GM18861 (cell line): ENCODE measurements around the gene TUBA8.
"Not testable (repeated sequence)": the region's sequence is repeated elsewhere in the genome, so short reads cannot be mapped to it uniquely, and the experiment has no call there.

Experiments
- ATAC-seq: cut with Tn5 transposase; IDR thresholded peaks from one replicate; pipeline ENCODE4 v1.9.1; 2021; ENCODE audit not compliant: unreplicated experiment

Gene TUBA8

DNA sequence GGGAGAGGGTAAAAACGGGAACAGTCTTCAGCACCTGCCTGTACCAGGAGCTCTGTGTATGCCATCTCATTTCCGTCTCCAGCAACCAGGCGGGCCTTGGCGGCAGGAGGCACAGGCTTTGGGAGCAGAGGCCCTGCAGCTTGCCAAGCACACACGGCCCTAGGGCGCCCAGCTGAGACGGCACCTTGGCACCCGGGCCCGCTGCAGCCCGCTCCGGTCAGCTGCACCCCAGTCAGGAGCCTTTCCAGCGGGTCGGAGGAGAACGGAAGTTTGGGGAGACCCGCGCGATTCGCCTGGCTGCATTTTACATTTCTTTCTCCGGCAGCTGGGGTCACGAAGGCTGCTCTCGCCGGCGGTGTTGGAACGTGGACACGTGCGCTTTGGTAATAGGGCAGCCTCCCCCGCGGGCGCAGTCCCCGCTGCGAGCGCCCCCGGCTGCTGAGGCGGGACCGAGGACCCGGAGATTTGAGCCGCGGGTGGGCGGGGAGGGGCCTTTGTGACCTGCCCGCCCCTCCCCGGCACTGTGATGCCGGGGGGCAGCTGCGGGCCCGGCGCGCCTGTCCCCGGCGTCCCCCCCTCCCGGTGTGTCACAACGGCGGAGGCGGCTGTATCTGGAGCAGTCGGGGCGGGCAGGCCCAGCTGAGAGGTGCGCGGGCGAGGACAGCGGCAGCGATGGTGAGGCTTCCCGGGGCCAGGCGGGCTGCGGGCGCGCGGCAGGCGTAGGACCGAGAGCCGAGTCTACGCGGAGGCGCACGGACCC, at the start of gene TUBA8:
Gene TUBA8 (plus strand): TSS at position 616 of the 760 bp plus-strand sequence. CDS start 57 bp downstream, at position 673.
- ATAC-seq = no peak

DNA sequence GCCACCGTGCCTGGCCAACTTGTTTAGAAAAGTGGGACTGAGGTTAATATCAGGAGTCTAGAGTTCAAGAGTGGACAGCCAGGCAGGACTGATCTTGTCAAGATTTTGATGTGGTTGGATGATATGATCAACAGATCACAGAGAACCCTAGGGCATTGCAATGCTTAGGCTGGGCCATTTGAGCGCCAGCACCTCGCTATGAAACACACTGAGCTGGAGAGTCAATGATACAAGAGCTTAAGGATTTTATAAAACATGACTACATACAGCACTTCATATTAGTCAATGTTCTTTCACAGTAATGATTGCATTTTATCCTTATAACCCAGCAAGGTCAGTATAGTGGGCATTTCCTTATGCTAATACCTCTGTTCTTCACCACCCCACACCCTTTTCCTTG, 48.2 kb upstream of the TUBA8 start:
- no peak for ATAC-seq

DNA sequence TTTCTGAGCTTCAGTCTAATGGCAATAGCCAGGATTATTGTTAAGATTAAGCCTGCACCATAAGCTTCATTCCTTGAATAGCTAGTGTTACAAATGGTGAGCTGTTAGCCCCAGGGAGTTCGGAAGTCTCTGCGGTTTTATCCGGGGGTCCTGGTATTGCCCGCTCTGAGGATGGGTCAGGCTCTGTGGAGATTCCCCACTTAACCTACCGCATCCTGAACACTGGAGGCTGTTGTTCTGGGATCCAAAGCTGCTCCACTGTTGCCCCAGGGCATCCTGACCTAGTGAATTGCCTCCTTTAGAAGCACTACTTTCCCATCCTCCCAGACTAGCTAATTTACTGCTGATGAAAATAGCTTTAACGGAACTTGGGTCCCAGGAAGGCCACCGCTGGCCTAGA, 47.3 kb upstream of the TUBA8 start:
- ATAC-seq = no peak

DNA sequence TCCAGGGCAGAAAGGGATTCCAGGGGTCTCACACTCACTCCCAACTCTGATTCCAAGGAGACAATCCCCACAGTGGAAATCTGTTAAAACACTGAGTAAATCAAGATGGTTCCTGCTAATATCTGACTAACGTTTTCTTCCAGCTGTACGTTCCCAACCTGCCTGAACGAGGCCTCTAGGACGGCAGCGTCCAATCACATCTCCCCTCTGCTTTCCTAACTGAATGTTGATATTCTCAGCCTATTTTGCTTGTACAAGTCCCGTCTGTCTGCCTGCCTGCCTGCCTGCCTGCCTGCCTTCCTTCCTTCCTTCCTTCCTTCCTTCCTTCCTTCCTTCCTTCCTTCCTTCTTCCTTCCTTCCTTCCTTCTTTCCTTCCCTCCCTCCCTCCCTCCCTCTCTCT, 46.9 kb upstream of the TUBA8 start:
- ATAC-seq = not testable (repeated sequence)

DNA sequence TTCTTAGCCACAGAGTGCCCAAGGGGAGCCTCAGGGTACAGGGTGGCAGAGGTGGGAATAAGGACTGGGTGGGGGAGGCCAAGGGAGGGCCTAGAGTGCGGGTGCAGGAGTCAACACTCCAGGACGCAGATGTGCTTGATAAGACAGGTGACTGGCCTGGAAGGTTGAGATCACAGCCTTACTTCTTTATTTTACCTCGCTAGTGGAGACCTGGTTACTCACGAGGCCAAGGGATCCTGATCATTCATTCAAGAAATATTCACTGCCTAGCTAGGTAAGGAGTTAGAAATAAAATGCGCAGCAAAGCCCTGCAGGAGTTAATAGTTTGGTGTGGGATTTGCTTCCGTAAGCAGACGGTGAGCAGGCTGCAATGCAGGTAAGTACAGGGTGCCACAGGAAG, 46.0 kb upstream of the TUBA8 start:
- no peak for ATAC-seq

DNA sequence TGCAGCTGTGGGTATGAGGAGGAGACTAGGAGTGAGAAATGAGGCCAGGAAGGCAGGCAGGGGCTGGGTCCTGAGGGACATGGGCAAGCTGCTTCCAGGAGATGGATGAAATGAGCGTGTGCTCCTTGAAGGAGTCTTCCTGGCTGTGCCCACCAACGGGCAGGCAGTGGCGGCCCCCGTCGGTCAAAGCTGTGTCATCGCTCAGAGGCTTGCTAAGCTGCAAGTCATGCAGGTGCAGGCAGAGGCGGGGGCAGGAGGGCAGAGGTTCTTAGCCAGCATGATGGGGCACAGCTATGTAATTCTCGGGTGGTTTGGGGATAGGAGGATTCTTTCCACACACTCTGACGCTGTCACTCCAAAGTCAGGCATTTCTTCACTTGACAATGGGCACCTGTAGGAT, 45.4 kb upstream of the TUBA8 start:
- no peak for ATAC-seq

DNA sequence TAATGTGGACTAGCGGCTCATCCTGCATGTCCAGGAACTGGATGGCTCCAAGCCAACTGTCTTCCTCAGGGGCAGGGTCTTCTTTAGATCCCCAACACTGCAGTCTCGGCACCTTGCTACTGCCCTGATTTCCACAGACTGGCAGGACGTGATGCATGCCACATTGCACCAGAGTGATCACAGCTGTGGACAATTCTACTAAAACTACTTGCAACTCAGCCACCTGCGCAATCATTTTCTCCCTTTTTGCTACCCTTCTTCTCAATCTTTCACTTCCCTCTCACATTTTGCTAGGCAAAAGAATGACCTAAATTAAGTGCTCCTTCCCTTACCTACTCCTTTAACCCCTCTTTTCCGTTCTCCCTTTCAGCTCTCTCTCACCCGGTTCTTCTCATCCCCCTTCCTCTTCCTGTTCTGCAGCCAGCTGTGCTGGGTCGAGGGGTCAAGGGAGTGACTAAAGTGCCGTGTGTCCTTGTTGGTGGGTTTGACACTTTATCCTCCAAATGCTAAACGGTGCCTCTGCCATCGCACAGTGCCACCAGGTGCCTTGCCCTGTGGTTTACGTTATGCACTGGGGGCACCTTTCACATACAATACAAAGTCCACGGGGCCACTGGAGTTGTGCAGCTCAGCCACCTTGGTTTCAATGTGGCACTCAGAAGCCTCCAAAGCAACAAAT, 44.3 kb upstream of the TUBA8 start:
- no peak for ATAC-seq

DNA sequence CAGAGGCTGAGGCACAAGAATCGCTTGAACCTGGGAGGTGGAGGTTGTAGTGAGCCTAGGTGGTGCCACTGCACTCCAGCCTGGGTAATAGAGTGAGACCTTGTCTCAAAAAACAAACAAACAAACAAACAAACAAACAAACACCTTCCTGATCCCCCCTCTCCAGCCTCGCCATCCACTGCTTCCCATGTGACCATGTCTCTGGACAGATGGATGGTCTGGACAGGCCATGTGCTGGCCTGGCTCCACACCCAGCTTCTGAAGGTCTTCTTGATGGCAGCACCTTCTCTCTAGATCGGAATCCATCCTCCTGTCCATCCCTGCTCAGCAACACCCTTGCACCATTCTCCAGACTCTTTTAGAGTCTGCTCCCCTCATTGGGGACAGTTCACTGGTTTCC, 43.5 kb upstream of the TUBA8 start:
- ATAC-seq = no peak

DNA sequence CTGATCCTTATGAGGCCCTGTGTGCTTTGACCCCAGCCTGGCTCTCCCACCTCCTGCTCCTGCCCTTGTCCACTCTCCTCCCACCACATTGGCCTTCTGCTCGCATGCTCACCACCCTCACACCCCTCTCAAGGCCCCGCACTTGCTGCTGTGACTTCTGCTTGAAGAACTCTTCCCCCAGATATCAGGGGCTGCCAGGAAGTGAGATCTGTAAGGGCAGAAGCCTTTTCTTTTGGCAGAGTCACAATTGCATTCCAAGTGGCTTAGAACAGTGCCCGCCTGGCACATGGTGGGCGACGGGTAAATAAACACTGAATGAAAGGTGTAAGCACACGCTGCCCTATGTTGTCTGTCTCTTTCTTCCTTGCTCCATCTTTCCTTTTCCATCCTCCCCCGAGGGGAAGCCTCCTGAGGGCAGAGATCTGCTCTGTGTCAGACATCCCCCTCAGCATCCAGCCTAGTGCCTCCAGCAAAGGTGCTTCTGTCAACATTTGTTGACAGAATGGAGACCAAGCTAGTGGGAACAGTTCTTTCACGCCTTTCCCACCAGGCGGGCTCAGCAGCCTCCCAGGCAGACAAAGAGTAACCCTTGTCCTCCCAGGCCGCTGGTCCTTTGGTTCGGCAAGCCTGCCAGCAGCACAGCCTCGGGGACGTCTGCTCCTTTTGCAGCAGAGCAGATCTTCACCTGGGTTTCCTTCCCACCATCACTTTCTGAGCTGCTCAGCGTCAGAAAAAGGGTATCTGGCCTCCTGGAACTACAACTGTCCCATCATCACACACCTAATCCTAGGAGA, 42.9 kb upstream of the TUBA8 start:
- no peak for ATAC-seq

DNA sequence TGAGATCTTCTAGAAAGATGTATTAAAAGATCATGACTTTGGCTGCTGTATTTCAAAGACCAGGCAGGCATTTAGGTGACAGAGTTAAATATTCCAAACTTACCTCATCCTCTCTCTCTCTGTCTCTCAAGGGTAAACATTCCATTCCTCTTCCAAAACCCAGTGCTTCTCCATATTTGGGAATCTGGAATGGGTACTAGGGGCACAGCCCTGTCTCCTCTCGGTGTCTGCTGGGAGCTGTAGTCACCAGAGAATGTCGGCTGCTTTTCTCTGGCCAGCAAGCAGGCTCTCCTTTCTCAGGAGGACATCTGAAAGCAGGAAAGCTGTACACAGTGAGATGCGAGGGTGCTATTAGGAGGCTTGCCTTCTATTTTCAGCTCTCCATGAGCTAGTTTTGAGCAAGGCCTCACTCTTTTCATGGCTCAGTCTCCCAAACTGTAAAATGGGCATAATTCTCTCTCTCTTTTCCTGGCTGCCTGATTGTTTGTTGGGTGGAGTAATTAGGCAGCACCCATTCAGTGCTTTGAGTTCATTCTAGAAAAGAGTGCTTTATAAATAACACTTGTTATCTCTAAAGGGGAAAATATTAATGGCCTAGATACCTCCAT, 42.1 kb upstream of the TUBA8 start:
- ATAC-seq = no peak

DNA sequence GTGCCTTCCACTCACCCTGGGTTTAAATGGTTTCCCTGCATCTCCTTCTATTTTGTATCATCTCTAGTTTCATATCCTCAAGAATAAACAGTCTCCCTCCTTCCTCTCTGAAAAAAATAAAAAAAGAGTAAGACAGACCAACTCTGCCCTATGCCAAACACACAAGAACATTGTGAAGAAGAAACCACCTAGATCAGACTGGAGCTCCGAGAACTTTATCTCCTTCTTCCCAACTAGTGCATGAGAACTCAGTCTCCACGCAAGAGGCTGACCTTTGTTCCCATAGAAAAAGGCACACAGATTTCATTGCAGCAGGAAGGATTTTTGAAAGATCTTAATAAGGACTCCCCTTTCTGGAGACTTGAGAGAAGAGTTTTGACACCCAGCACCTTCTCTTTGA, 41.6 kb upstream of the TUBA8 start:
- no peak for ATAC-seq

DNA sequence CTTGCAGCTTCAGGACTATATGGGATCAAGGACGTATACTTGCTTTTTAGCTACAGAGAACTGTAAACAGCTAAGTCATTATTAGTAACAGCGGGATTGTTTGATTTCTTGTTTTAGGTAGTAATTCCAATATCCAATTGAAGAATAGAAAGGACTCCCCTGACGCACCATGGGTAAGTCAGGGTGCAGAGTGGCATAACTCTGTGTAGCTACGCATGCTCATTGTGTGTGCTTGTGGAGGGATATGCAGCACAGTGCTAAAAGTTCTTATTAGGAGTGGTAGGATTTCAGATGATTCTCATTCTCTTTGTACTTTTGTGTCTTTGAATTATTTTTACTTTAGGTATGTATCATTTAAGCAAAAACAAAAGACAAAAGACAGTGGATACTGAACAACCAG, 40.6 kb upstream of the TUBA8 start:
- no peak for ATAC-seq

DNA sequence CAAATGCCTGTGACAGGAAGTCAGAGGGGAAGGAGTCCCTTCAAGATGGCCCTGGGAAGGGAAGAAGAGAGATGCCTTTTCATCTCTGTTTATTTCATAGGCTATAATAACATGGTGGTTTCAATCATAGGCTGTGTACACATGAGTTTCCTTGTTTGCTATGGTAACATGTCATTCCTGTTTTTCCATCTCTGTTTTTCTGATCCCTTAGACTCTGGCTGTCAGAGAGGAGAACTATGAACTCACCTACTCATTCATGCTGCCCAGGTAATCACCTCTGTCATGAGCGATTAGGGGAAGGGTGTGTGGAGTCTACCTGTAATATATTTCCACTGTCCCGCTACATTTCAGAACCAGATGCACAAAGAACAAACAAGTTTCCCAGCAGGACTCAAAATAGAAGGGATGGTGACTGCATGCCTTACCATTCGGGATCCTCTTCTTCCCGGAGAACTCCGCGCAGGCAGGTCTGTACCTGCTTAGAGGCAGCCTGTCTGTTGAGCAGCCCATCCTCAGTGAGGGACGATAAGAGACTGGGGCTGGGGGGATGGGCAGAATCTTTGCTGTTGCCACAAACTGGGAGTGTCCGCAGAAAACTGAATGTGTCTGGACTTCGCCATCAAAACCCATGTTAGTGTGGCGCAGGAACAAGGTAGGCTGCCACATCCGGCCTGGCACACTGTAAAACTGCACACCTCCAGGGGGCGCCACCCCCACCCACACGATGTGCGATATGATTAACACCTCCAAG, 39.9 kb upstream of the TUBA8 start:
- no peak for ATAC-seq

DNA sequence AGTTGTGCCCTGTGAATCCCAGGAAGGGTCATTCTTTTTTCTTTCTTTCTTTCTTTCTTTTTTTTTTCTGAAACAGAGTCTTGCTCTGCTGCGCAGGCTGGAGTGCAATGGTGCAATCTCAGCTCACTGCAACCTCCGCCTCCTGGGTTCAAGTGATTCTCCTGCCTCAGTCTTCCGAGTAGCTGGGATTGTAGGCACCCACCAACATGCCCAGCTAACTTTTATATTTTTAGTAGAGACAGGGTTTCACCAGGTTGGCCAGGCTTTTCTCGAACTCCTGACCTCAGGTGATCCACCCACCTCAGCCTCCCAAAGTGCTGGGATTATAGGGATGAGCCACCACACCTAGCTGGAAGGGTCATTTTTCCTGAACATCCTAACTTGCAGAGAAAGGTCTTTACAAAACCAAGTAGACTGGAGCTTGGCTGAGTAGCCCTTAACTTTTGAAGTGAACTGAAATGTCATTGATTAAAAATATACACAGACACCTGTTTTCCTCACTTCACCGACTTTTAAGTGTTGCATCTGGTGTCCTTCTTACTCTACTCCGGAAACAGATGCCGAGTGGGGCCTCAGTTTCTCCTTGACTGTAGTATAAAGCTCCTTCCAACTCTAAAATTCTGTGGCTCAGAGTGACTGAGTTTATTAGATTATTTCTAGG, 39.2 kb upstream of the TUBA8 start:
- not testable (repeated sequence) for ATAC-seq

DNA sequence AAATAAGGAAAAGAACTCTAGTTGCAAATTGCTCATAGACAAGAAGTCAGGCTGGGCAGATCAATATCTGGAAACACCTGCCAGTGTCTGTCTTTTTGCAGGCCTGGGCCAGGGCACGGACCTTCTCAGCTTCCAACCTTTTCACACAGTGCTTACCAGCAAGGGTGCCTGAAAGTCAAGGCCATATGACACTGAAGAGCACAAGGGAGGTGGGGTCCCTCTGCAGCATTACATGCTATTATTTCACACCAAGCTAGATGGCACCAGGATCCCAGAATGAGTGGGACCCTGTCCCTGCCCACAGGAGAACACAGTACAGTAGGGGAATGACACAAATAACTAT, 38.7 kb upstream of the TUBA8 start:
- no peak for ATAC-seq

DNA sequence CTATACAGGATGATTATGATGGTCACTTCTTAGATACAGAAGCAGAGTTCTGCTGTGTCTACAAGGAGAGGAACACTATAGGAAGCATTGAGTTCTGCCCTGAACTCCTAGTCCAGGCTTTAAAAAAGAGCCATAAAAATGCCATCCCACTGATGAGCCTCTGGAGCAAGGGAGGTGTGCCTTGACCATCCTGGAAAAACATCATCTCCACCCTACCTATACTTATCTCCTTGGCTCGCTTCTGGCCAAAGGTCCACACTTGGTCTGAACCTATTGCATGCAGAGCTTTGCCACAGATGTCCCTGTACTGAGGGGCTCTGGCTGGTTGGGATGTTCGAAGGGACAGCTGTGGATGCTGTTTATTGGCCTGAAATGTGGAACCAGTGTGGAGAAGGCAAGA, 37.1 kb upstream of the TUBA8 start:
- no peak for ATAC-seq

DNA sequence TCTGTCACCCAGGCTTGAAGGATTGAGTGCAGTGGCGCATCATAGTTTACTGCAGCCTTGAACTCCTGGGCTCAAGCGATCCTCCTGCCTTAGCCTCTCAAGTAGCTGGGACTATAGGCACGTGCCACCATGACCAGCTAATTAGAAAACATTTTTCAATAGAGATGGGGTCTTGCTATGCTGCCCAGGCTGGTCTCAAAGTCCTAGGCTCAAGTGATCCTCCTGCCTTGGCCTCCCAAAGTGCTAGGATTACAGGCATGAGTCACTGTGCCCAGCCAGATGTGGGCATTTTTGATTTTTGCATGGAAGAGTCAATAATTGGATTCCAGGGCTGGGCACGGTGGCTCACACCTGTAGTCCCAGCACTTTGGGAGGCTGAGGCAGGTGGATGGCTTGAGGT, 36.7 kb upstream of the TUBA8 start:
- ATAC-seq = not testable (repeated sequence)

DNA sequence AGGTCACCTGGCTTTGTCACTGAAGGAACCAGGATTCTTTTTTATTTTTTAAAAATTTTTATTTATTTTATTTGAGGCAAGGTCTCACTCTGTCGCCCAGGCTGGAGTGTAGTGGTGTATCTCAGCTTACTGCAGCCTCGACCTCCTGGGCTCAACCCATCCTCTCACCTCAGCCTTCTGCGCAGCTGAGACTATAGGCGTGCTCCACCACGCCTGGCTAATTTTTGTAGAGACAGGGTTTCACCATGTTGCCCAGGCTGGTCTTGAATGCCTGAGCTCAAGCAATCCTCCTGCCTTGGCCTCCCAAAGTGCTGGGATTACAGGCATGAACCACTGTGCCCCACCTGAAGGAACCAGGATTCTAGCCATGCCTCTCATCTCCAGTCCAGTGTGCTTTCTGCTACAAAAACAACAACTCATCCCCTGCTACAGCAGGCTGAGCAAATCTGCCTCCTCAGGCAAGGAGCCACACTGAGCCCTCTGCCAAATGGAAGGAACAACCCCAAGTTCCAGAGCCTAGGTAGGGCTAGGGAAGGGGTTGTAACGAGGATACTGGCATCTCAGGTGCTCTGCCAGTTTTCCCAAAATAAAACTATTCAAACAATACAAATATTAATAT, 35.4 kb upstream of the TUBA8 start:
- no peak for ATAC-seq

DNA sequence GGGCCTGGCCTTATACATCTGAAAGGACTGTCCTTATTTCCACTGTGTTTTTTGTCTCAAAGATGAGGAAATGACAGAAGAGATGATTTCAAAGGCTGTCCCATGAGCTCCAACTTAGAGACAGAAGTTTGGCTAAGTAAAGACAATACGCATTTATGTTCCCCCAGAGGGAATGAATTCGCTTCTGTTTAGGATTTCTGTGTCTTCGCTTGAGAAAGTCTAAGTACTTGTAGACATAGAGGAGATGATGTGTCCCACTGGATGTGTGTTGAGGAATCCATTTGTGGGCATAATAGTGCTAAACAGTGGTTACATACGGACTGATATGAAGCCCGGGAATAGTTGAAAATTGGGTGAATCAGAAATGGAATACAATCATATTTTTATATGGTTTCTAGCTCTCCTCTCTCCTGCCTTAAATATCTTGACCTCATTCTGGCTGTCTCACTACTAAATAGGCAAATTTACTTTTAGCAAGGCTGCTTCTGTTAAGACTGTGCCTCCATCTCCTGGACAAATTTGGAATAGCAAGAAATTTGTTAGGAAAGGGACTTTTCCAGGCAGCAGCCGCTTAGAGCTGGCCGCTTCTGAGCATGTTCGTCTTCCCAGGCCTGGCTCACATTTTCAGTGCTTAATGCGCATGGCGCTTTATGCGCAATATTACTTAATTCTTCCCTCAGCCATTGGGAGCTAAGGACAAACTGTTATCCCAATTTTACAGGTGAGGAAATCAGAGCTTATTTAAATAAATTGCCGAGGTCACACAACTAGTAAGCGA, 34.7 kb upstream of the TUBA8 start:
- no peak for ATAC-seq
